ENCODE data around the gene HAUS1. TPM values are rescaled to one million over a fixed set of nuclear protein-coding genes. Genes with fewer than 3 reads are reported as not detected.
A peak's percentile ranks its signal among the peaks of the same experiment; 100 is the strongest.
"Not testable (repeated sequence)": the region's sequence is repeated elsewhere in the genome, so short reads cannot be mapped to it uniquely, and the experiment has no call there.

The HAUS1 gene
- total RNA-seq, 1 donor from 2014 or later: 20.9 TPM

- H3K36me3 ChIP-seq: peaks cover 3 to 38% of the 10 kb centered on the region in 2 donors
Measured at GRCh38 chr18:46080156-46080555, 24.0 kb upstream of the HAUS1 start.

GRCh38 chr18:46084431-46084830, 19.8 kb upstream of the HAUS1 start:
- no peak for DNase-seq (ENCODE audit: extremely low spot score in 2 of 2)
- no peaks in the 10 kb centered on the region for H3K27me3 ChIP-seq
- no peak for TF ChIP-seq POLR2A (IDR thresholded peaks at IDR 0.05)
- TF ChIP-seq POLR2AphosphoS5 (IDR thresholded peaks at IDR 0.05; ENCODE audit: insufficient read depth in 1 of 2, low read depth in 1 of 2): no peak
- TF ChIP-seq CTCF (IDR thresholded peaks at IDR 0.05): no peak
- H3K36me3 ChIP-seq: peaks cover 3 to 81% of the 10 kb centered on the region in 2 donors
- intact Hi-C loops (cut with DNase I): no loop called here
- H3K4me1 ChIP-seq: no peaks in the 10 kb centered on the region
- H3K9me3 ChIP-seq: no peaks in the 10 kb centered on the region
- no peak overlapping the region for H3K27ac ChIP-seq
- no peak overlapping the region for H3K4me3 ChIP-seq

More at GRCh38 chr18:46080156-46080555, 24.0 kb upstream of the HAUS1 start:
- no peak for TF ChIP-seq POLR2AphosphoS5 (IDR thresholded peaks at IDR 0.05; ENCODE audit: insufficient read depth in 1 of 2, low read depth in 1 of 2)
- no peak for TF ChIP-seq POLR2A (IDR thresholded peaks at IDR 0.05)
- TF ChIP-seq CTCF (IDR thresholded peaks at IDR 0.05): no peak
- no peak overlapping the region for H3K27ac ChIP-seq
- no peaks in the 10 kb centered on the region for H3K9me3 ChIP-seq
- no peaks in the 10 kb centered on the region for H3K4me1 ChIP-seq
- DNase-seq (ENCODE audit: extremely low spot score in 2 of 2): no peak
- H3K27me3 ChIP-seq: no peaks in the 10 kb centered on the region
- no peak overlapping the region for H3K4me3 ChIP-seq
- intact Hi-C loops (cut with DNase I): no loop called here

- DNase-seq (ENCODE audit: extremely low spot score in 2 of 2); H3K9me3 ChIP-seq; H3K27me3 ChIP-seq; H3K27ac ChIP-seq; intact Hi-C loops (cut with DNase I); H3K4me3 ChIP-seq: not testable (repeated sequence)
- peaks cover 10% of the 10 kb centered on the region for H3K4me1 ChIP-seq
- H3K36me3 ChIP-seq: peaks cover 3 to 93% of the 10 kb centered on the region in 2 donors
Measured at GRCh38 chr18:46088501-46088900, 15.7 kb upstream of the HAUS1 start.

GRCh38 chr18:46095532-46095931, 8.7 kb upstream of the HAUS1 start:
- intact Hi-C loops (cut with DNase I): no loop called here
- Histone ChIP-seq H3K4me1 (peaks cover 49% of the 10 kb centered on the region), H3K4me3 (no peak overlapping the region), H3K27me3 (no peaks in the 10 kb centered on the region), H3K9me3 (no peaks in the 10 kb centered on the region), H3K27ac (no peak overlapping the region), H3K36me3 (peaks cover 0 to 36% of the 10 kb centered on the region in 2 donors)
- TF ChIP-seq POLR2A (IDR thresholded peaks at IDR 0.05): no peak
- no peak for DNase-seq (ENCODE audit: extremely low spot score in 2 of 2)

GRCh38 chr18:46096651-46097300, 7.4 kb upstream of the HAUS1 start:
- intact Hi-C loops (cut with DNase I): no loop called here
- TF ChIP-seq CTCF (IDR thresholded peaks at IDR 0.05): no peak
- TF ChIP-seq POLR2AphosphoS5 (IDR thresholded peaks at IDR 0.05; ENCODE audit: insufficient read depth in 1 of 2, low read depth in 1 of 2): no peak
- no peak for TF ChIP-seq POLR2A (IDR thresholded peaks at IDR 0.05)
- Histone ChIP-seq H3K9me3 (no peaks in the 10 kb centered on the region), H3K27ac (peak overlapping the region; percentile 79), H3K4me1 (peaks cover 45% of the 10 kb centered on the region), H3K4me3 (peak overlapping the region; percentile 62 to 78), H3K27me3 (no peaks in the 10 kb centered on the region), H3K36me3 (peaks cover 0 to 23% of the 10 kb centered on the region in 2 donors)
- no peak for DNase-seq (ENCODE audit: extremely low spot score in 2 of 2)

- Histone ChIP-seq H3K27me3 (no peaks in the 10 kb centered on the region), H3K27ac (peak overlapping the region; percentile 79), H3K4me3 (peak overlapping the region; percentile 62 to 78), H3K36me3 (peaks cover 0 to 21% of the 10 kb centered on the region in 2 donors), H3K9me3 (no peaks in the 10 kb centered on the region), H3K4me1 (peaks cover 45% of the 10 kb centered on the region)
- TF ChIP-seq POLR2A (IDR thresholded peaks at IDR 0.05) (no peak), CTCF (IDR thresholded peaks at IDR 0.05) (no peak), POLR2AphosphoS5 (IDR thresholded peaks at IDR 0.05; ENCODE audit: insufficient read depth in 1 of 2, low read depth in 1 of 2) (no peak)
- intact Hi-C loops (cut with DNase I): no loop called here
- DNase-seq (ENCODE audit: extremely low spot score in 2 of 2): no peak
Measured at GRCh38 chr18:46097431-46097800, 6.8 kb upstream of the HAUS1 start.

All from vagina (tissue), 2 donors.